ENCODE results near the gene TIMP4. TPM values are rescaled to one million over a fixed set of nuclear protein-coding genes. Genes with fewer than 3 reads are reported as not detected.

Gene TIMP4
- total RNA-seq, 1 experiment from 2014 or later = 8.4 TPM

- H3K79me2 ChIP-seq (ENCODE audit: insufficient read depth, low read length) = no peaks in the 10 kb centered on the region
- no peaks in the 10 kb centered on the region for H3K4me1 ChIP-seq (ENCODE audit: insufficient read depth, low read length)
- no peak overlapping the region for H3K4ac ChIP-seq (ENCODE audit: low read depth, low read length)
- H3K79me1 ChIP-seq (ENCODE audit: insufficient read depth, low read depth, low read length, poor library complexity, severe bottlenecking) = no peaks in the 10 kb centered on the region
- no peak overlapping the region for H3K18ac ChIP-seq (ENCODE audit: insufficient read length, low read depth, low read length)
- no peak overlapping the region for H4K91ac ChIP-seq (ENCODE audit: insufficient read length, low read depth, low read length)
- H3K56ac ChIP-seq (ENCODE audit: insufficient read length, low read depth, low read length) = no peak overlapping the region
- no peaks in the 10 kb centered on the region for H3K27me3 ChIP-seq (ENCODE audit: insufficient read depth, low read length)
- no peak overlapping the region for H4K5ac ChIP-seq (ENCODE audit: insufficient read length, low read depth, low read length)
- no peaks in the 10 kb centered on the region for H3K23me2 ChIP-seq (ENCODE audit: insufficient read length, low read depth, low read length, poor library complexity, severe bottlenecking)
- Mint-ChIP-seq H3K4me3 (no peak overlapping the region), H3K27ac (no peak overlapping the region; a peak in 1 of 7 replicates), H3K27me3 (ENCODE audit: low read depth) (no peaks in the 10 kb centered on the region), H3K36me3 (ENCODE audit: insufficient read depth in 1 of 3, low read depth in 3 of 3) (peaks cover 1 to 6% (median 2%) of the 10 kb centered on the region in 3 experiments; a peak in 5 of 7 replicates), H3K9me3 (no peaks in the 10 kb centered on the region), H3K4me1 (no peaks in the 10 kb centered on the region; a peak in 2 of 4 replicates)
- no peak overlapping the region for H3K14ac ChIP-seq (ENCODE audit: insufficient read depth, low read length)
- H4K20me1 ChIP-seq (ENCODE audit: control insufficient read depth, insufficient read depth, insufficient read length) = no peaks in the 10 kb centered on the region
- H2BK120ac ChIP-seq (ENCODE audit: low read depth, low read length, poor library complexity, severe bottlenecking) = no peak overlapping the region
- no peak overlapping the region for H3T11ph ChIP-seq (ENCODE audit: low read length)
- no CpG with 5 or more reads among the region's 4 CpGs for WGBS (ENCODE audit: extremely low coverage, insufficient read length, low lambda C conversion rate)
- H2BK20ac ChIP-seq (ENCODE audit: low read depth, low read length, poor library complexity, severe bottlenecking) = no peak overlapping the region
- H4K8ac ChIP-seq (replicated peaks; ENCODE audit: insufficient read length, low read depth, low read length) = no peak overlapping the region
- H2AK5ac ChIP-seq (ENCODE audit: insufficient read length, low read length) = no peak overlapping the region
- H2BK12ac ChIP-seq (ENCODE audit: insufficient read length, low read depth, low read length) = no peak overlapping the region
- DNase-seq = no peak
- no peak overlapping the region for H2AFZ ChIP-seq (ENCODE audit: low read length)
- no peak for TF ChIP-seq CTCF (conservative IDR thresholded peaks at IDR 0.05)
- no peak overlapping the region for H3K9ac ChIP-seq (ENCODE audit: extremely low read depth, insufficient read length, low read length)
- H3K23ac ChIP-seq (ENCODE audit: insufficient read length, low read depth, low read length) = no peak overlapping the region
- H2BK15ac ChIP-seq (ENCODE audit: low read depth, low read length) = no peak overlapping the region
- H2BK5ac ChIP-seq (ENCODE audit: insufficient read length, low read length) = no peak overlapping the region
- no peak overlapping the region for H3K4me2 ChIP-seq (ENCODE audit: insufficient read depth, insufficient read length, low read length)
- no peak overlapping the region for H3K27ac ChIP-seq (ENCODE audit: insufficient read length, low read depth, low read length)
- no peaks in the 10 kb centered on the region for H3K9me3 ChIP-seq (ENCODE audit: control insufficient read depth, low read depth, low read length)
Observed at GRCh38 chr3:12142476-12142875, 16.2 kb downstream of the TIMP4 start.
